HG03565 (cell line): ENCODE results near the gene RSPH6A.
A peak's percentile ranks its signal among the peaks of the same experiment; 100 is the strongest.
"Not testable (repeated sequence)": the region's sequence is repeated elsewhere in the genome, so short reads cannot be mapped to it uniquely, and the experiment has no call there.

Experiments
- ATAC-seq: cut with Tn5 transposase; IDR thresholded peaks from one replicate; pipeline ENCODE4 v1.9.1; 2021; ENCODE audit warnings: mild to moderate bottlenecking, moderate library complexity; ENCODE audit not compliant: unreplicated experiment

The RSPH6A gene

GRCh38 chr19:45804140-45804958 is 10.8 kb downstream of the RSPH6A start:
- no peak for ATAC-seq

GRCh38 chr19:45801603-45802175 is 13.4 kb downstream of the RSPH6A start:
- ATAC-seq, result no peak

GRCh38 chr19:45800070-45800553 is 15.0 kb downstream of the RSPH6A start:
- no peak for ATAC-seq

- ATAC-seq, result not testable (repeated sequence)
Measured at GRCh38 chr19:45799541-45799940, 15.6 kb downstream of the RSPH6A start.

- ATAC-seq, result no peak
Measured at GRCh38 chr19:45798995-45799517, 16.1 kb downstream of the RSPH6A start.

GRCh38 chr19:45794627-45795026 is 20.5 kb downstream of the RSPH6A start:
- no peak for ATAC-seq

- ATAC-seq, result no peak
Measured at GRCh38 chr19:45793876-45794275, 21.2 kb downstream of the RSPH6A start.

GRCh38 chr19:45793178-45793564 is 21.9 kb downstream of the RSPH6A start:
- no peak for ATAC-seq

- peak; percentile 87 for ATAC-seq
Measured at GRCh38 chr19:45792470-45793177, 22.5 kb downstream of the RSPH6A start, which contains the start of gene DMWD. DMWD (minus strand) TSS chr19:45792845; CDS start chr19:45792756, 89 bp downstream.

- peak; percentile 17 for ATAC-seq
Measured at GRCh38 chr19:45791744-45792469, 23.2 kb downstream of the RSPH6A start.

- ATAC-seq, result no peak
Measured at GRCh38 chr19:45790942-45791341, 24.2 kb downstream of the RSPH6A start.

- no peak for ATAC-seq
Measured at GRCh38 chr19:45789035-45789786, 25.9 kb downstream of the RSPH6A start.

GRCh38 chr19:45786533-45786894 is 28.6 kb downstream of the RSPH6A start:
- no peak for ATAC-seq

GRCh38 chr19:45785781-45786532 is 29.2 kb downstream of the RSPH6A start:
- ATAC-seq, result no peak

- no peak for ATAC-seq
Measured at GRCh38 chr19:45785097-45785496, 30.0 kb downstream of the RSPH6A start.

- no peak for ATAC-seq
Measured at GRCh38 chr19:45784096-45784495, 31.0 kb downstream of the RSPH6A start.

GRCh38 chr19:45782820-45783785 is 32.0 kb downstream of the RSPH6A start:
- no peak for ATAC-seq

- no peak for ATAC-seq
Measured at GRCh38 chr19:45782162-45782691, 32.9 kb downstream of the RSPH6A start, which contains the start of gene DMPK. DMPK (minus strand) TSS chr19:45782490; CDS start chr19:45782352, 138 bp downstream.
